Tibial artery (tissue), 4 donors: Measurements from ENCODE around the gene TMTC4.
"Not testable (repeated sequence)": the region's sequence is repeated elsewhere in the genome, so short reads cannot be mapped to it uniquely, and the experiment has no call there.

ENCODE experiments used
- DNase-seq, 2 donors: peaks; one replicate each; pipeline ENCODE4 v3.0.0-alpha.2; 2019
- H3K27ac ChIP-seq, 2 donors: fragments of 200-600 bp; sonication (generic) in 1 of 2; 1 replicate in 1 of 2; 2 replicates in 1 of 2; pipeline ENCODE4 v1.5.1; 2018 to 2019; ENCODE audit warnings: mild to moderate bottlenecking in 1 of 2
- H3K27me3 ChIP-seq, 2 donors: fragments of 200-600 bp; sonication (generic) in 1 of 2; one replicate each; pipeline versions ENCODE4 v1.5.1 to v1.6.0; 2016 to 2019
- H3K36me3 ChIP-seq, 3 donors: fragments of 200-600 bp; sonication (generic) in 2 of 3; one replicate each; pipeline ENCODE4 v1.5.1; 2016 to 2019; ENCODE audit warnings: mild to moderate bottlenecking in 2 of 3
- H3K4me1 ChIP-seq, 4 donors: fragments of 200-600 bp; sonication (generic) in 2 of 4; 1 replicate in 3 of 4; 2 replicates in 1 of 4; pipeline ENCODE4 v1.5.1; 2016 to 2019
- H3K4me3 ChIP-seq, 2 donors: fragments of 200-600 bp; sonication (generic) in 1 of 2; 1 replicate in 1 of 2; 2 replicates in 1 of 2; pipeline ENCODE4 v1.5.1; 2018 to 2019; ENCODE audit warnings: mild to moderate bottlenecking in 2 of 2
- H3K9me3 ChIP-seq, 3 donors: fragments of 200-600 bp; sonication (generic) in 1 of 3; one replicate each; pipeline ENCODE4 v1.5.1; 2016 to 2019
- CTCF ChIP-seq, 2 experiments: fragments of 200-600 bp in 1 of 2; fragments of 450-650 bp in 1 of 2; IDR thresholded peaks; one replicate each; pipeline ENCODE4 v1.5.1; 2017 to 2019; ENCODE audit warnings: antibody characterized with exemption in 2 of 2, mild to moderate bottlenecking in 1 of 2, moderate library complexity in 1 of 2
- intact Hi-C: fragments of 100-400 bp; cut with DNase I; formaldehyde crosslinking; loops from one replicate; pipeline ENCODE4 v1.15.0; 2023; ENCODE audit warnings: low total_unique reads

Gene TMTC4

GRCh38 chr13:100581030-100581429 lies 93.6 kb downstream of the TMTC4 start:
- H3K4me1 ChIP-seq = no peaks in the 10 kb centered on the region
- TF ChIP-seq CTCF (IDR thresholded peaks at IDR 0.05) = no peak
- no peak for DNase-seq

GRCh38 chr13:100580045-100580444 lies 94.5 kb downstream of the TMTC4 start:
- no peak for DNase-seq
- Histone ChIP-seq H3K4me3 (no peak overlapping the region), H3K27me3 (no peaks in the 10 kb centered on the region), H3K27ac (no peak overlapping the region), H3K4me1 (no peaks in the 10 kb centered on the region), H3K9me3 (no peaks in the 10 kb centered on the region), H3K36me3 (peaks cover 0 to 17% (median 0%) of the 10 kb centered on the region in 3 donors)
- TF ChIP-seq CTCF (IDR thresholded peaks at IDR 0.05) = no peak
- intact Hi-C loops = no loop called here

More at GRCh38 chr13:100581030-100581429, 93.6 kb downstream of the TMTC4 start:
- Histone ChIP-seq H3K27me3 (no peaks in the 10 kb centered on the region), H3K4me3 (no peak overlapping the region), H3K36me3 (peaks cover 0 to 17% (median 0%) of the 10 kb centered on the region in 3 donors), H3K27ac (no peak overlapping the region), H3K9me3 (no peaks in the 10 kb centered on the region)
- intact Hi-C loops = no loop called here

- H3K36me3 ChIP-seq = peaks cover 0 to 13% (median 0%) of the 10 kb centered on the region in 3 donors
- H3K27ac ChIP-seq, H3K9me3 ChIP-seq, H3K27me3 ChIP-seq, DNase-seq, intact Hi-C loops, H3K4me3 ChIP-seq, H3K4me1 ChIP-seq: not testable (repeated sequence)
Observed at GRCh38 chr13:100577239-100577638, 97.4 kb downstream of the TMTC4 start.

GRCh38 chr13:100573121-100573520 lies 101.5 kb downstream of the TMTC4 start:
- intact Hi-C loops = no loop called here
- peak; percentile 42 to 50 for TF ChIP-seq CTCF (IDR thresholded peaks at IDR 0.05)
- Histone ChIP-seq H3K36me3 (no peaks in the 10 kb centered on the region), H3K27ac (no peak overlapping the region), H3K4me3 (no peak overlapping the region), H3K4me1 (no peaks in the 10 kb centered on the region), H3K27me3 (no peaks in the 10 kb centered on the region), H3K9me3 (no peaks in the 10 kb centered on the region)
- peak; percentile 61 to 72 for DNase-seq

- Histone ChIP-seq H3K9me3 (no peaks in the 10 kb centered on the region), H3K4me1 (no peaks in the 10 kb centered on the region), H3K4me3 (no peak overlapping the region), H3K27ac (no peak overlapping the region), H3K27me3 (no peaks in the 10 kb centered on the region), H3K36me3 (no peaks in the 10 kb centered on the region)
- intact Hi-C loops = no loop called here
- DNase-seq = no peak
- TF ChIP-seq CTCF (IDR thresholded peaks at IDR 0.05) = no peak
Observed at GRCh38 chr13:100566543-100566942, 108.1 kb downstream of the TMTC4 start.

GRCh38 chr13:100565286-100565685 lies 109.3 kb downstream of the TMTC4 start:
- no peak overlapping the region for H3K4me3 ChIP-seq
- H3K36me3 ChIP-seq = no peaks in the 10 kb centered on the region
- no peaks in the 10 kb centered on the region for H3K27me3 ChIP-seq
- no peaks in the 10 kb centered on the region for H3K4me1 ChIP-seq
- no peak overlapping the region for H3K27ac ChIP-seq
- no peaks in the 10 kb centered on the region for H3K9me3 ChIP-seq
- no peak for DNase-seq
- intact Hi-C loops = no loop called here
- no peak for TF ChIP-seq CTCF (IDR thresholded peaks at IDR 0.05)
